Liver (tissue), 3 donors: ENCODE data around the gene ELMO2.

Experiments
- EGR1 ChIP-seq, 2 donors: IDR thresholded peaks; 2 replicates each; pipeline ENCODE4 v1.6.1; 2016 to 2018; ENCODE audit warnings: antibody characterized with exemption in 2 of 2, low read depth in 2 of 2
- GABPA ChIP-seq, 2 donors: IDR thresholded peaks in 1 of 2; conservative IDR thresholded peaks in 1 of 2; 2 replicates each; pipeline ENCODE4 v1.6.1; 2016; ENCODE audit warnings: antibody characterized with exemption in 2 of 2, mild to moderate bottlenecking in 1 of 2, moderate library complexity in 1 of 2
- HNF4A ChIP-seq, 2 donors: conservative IDR thresholded peaks; 2 replicates each; pipeline ENCODE4 v1.6.1; 2016; ENCODE audit warnings: antibody characterized with exemption in 2 of 2, mild to moderate bottlenecking in 2 of 2
- HNF4G ChIP-seq: IDR thresholded peaks from 2 replicates; pipeline ENCODE4 v1.6.1; 2016; ENCODE audit warnings: antibody characterized with exemption
- JUND ChIP-seq, 2 donors: IDR thresholded peaks; 2 replicates each; pipeline ENCODE4 v1.6.1; 2016; ENCODE audit warnings: antibody characterized with exemption in 2 of 2
- RAD21 ChIP-seq, 2 donors: IDR thresholded peaks; 2 replicates each; pipeline ENCODE4 v1.6.1; 2016; ENCODE audit warnings: antibody characterized with exemption in 2 of 2, mild to moderate bottlenecking in 2 of 2
- RXRA ChIP-seq, 2 donors: IDR thresholded peaks; 2 replicates each; pipeline ENCODE4 v1.6.1; 2017 to 2018; ENCODE audit warnings: antibody characterized with exemption in 2 of 2, mild to moderate bottlenecking in 1 of 2
- TAF1 ChIP-seq: conservative IDR thresholded peaks from 2 replicates; pipeline ENCODE4 v1.6.1; 2016; ENCODE audit warnings: antibody characterized with exemption, mild to moderate bottlenecking
- TF ChIP-seq, protein P1 (sequence below): fragments of 150-350 bp; IDR thresholded peaks from 2 replicates; pipeline ENCODE4 v1.5.1; 2017; ENCODE audit warnings: improper control_type of control experiment, low read depth, low read length; ENCODE audit not compliant: missing input control
- TF ChIP-seq, protein P2 (sequence below): IDR thresholded peaks from 2 replicates; pipeline ENCODE4 v1.6.1; 2016; ENCODE audit warnings: antibody characterized with exemption
- donor health status: healthy.
- donor health status: healthy.

DNA sequence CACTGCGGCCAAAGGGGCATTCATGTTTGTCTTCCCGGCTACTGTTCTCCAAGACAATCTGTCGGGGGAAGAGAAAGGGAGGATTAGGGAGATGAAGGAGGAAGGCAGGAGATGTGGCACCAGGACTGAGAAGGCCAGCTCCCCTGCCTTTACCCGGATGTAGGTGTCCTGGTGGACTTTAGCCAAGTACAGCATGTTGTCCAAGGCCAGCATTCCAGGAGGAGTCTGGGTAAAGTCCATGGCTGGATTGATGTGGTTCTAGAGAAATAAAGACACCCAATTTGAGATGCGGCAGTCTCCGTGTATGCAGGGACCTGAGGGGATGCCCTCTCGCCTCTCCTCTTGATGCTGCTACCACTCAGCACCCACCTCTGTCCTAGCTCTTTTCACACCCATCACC is 32.0 kb downstream of the ELMO2 start:
- peak; percentile 50 to 65 for TF ChIP-seq HNF4A (conservative IDR thresholded peaks at IDR 0.05)
- TF ChIP-seq TAF1: no peak
- TF ChIP-seq JUND (IDR thresholded peaks at IDR 0.05): no peak
- TF ChIP-seq, protein P1, sequence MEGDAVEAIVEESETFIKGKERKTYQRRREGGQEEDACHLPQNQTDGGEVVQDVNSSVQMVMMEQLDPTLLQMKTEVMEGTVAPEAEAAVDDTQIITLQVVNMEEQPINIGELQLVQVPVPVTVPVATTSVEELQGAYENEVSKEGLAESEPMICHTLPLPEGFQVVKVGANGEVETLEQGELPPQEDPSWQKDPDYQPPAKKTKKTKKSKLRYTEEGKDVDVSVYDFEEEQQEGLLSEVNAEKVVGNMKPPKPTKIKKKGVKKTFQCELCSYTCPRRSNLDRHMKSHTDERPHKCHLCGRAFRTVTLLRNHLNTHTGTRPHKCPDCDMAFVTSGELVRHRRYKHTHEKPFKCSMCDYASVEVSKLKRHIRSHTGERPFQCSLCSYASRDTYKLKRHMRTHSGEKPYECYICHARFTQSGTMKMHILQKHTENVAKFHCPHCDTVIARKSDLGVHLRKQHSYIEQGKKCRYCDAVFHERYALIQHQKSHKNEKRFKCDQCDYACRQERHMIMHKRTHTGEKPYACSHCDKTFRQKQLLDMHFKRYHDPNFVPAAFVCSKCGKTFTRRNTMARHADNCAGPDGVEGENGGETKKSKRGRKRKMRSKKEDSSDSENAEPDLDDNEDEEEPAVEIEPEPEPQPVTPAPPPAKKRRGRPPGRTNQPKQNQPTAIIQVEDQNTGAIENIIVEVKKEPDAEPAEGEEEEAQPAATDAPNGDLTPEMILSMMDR: no peak
- TF ChIP-seq, protein P2, sequence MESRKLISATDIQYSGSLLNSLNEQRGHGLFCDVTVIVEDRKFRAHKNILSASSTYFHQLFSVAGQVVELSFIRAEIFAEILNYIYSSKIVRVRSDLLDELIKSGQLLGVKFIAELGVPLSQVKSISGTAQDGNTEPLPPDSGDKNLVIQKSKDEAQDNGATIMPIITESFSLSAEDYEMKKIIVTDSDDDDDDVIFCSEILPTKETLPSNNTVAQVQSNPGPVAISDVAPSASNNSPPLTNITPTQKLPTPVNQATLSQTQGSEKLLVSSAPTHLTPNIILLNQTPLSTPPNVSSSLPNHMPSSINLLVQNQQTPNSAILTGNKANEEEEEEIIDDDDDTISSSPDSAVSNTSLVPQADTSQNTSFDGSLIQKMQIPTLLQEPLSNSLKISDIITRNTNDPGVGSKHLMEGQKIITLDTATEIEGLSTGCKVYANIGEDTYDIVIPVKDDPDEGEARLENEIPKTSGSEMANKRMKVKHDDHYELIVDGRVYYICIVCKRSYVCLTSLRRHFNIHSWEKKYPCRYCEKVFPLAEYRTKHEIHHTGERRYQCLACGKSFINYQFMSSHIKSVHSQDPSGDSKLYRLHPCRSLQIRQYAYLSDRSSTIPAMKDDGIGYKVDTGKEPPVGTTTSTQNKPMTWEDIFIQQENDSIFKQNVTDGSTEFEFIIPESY: no peak
- TF ChIP-seq GABPA (IDR thresholded peaks at IDR 0.05 in 1 of 2, conservative IDR thresholded peaks at IDR 0.05 in 1 of 2): no peak
- no peak for TF ChIP-seq RAD21 (IDR thresholded peaks at IDR 0.05)
- no peak for TF ChIP-seq EGR1 (IDR thresholded peaks at IDR 0.05; ENCODE audit: low read depth in 2 of 2)
- no peak for TF ChIP-seq RXRA (IDR thresholded peaks at IDR 0.05)
- TF ChIP-seq HNF4G: no peak
